GM18498 (cell line): ENCODE results near the gene JUP.

Source experiments
- ATAC-seq: cut with Tn5 transposase; IDR thresholded peaks from one replicate; pipeline ENCODE4 v1.9.1; 2021; ENCODE audit warnings: mild to moderate bottlenecking, moderate library complexity; ENCODE audit not compliant: unreplicated experiment

JUP gene

DNA sequence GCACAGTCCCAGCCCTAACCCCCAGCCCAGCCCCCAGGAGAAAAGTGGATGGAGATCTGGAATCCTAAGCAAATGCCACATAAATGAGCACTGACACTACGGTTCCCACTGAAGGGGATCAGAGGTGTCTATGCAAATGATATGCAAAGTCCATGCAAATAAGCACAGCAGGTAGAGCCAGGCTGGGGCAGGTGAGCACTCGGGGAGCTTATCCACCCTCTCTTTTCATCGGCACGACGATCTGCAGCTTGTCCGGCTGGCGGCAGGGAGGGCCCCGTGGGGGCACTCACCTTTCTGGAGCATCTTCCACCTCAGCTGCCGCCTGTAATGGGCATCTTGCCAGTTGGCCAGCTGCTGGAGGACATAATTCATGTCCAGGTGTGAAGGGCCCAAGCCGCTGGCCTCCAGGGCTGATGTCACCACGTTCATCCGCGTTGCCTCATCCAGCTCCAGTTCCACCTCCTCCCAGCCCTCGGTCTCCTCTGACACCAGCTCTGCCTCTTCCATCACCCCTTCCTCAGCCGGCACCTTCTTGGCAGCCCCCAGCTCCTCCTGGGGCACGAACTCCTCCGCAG is 61.9 kb downstream of the JUP start:
- ATAC-seq: no peak

DNA sequence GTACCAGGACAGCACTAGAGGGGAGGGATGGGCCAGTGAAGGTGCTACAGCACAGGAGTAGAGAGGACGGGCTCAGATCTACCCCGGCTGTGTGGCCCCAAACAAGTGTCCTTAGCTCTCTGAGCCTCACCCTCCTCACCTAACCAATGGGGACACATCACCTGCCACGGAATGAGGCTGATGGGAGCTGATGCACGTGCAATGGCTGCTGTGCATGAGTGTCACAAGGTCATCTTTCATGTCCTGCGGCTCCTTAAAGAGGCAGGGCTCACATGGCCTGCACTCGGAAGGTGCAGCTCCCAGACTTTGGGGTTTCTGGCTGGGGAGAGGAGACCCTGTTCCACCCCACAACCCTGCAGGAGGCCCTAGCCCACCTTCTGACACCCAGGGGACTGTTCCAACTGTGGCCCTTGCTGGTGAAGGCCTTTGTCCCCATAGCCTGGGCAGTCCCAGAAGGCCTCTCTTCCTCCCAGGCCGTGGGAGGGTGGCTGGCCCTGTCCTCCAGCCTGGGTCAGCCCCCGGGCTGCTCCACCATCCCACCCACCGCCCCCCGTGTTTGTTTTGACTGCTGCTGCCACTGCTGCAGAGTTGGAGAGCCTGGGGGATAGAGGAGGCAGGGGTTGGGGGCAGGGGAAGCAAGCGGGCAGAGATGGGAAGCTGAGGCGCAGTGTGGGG is 62.6 kb downstream of the JUP start:
- ATAC-seq: no peak

DNA sequence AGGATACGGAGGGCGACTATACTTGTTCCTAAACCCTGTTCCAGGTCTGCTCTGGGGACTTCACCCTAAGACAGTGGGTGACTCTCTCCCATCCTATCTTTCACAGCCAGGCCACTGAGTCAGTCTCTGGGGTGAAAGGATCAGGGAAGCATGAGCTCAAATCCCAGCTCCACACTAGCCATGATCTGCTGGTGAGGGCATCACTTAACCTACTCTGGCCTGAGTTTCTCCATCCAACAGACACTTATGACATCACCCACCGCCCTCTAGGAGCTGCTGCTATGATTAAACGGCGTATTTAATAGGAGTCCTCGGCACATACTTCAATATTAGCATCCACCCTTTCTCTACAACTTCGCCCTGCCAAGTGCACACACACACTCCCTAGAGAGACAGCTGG is 64.3 kb downstream of the JUP start:
- no peak for ATAC-seq

DNA sequence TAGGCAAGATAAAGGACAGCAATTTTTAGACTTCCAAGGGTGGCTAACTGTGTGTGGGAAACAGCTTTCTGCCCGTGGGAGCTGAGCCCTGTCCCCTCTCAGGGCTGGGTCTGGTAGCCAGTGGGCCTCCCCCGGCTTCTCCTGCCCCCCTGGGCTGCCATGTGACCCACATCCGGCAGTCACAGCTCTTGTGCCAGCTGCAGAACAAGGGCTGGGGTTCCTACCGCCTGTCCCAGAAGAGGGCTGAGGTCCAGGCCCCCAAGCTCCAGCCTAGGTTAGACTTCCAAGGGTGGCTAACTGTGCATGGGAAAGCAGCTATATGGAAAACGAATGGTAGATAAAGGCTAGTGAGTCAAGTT is 68.2 kb downstream of the JUP start:
- ATAC-seq: no peak

GRCh38 chr17:41717408-41718286 is 68.9 kb downstream of the JUP start:
- no peak for ATAC-seq

- ATAC-seq: no peak
Measured at GRCh38 chr17:41711669-41712400, 74.7 kb downstream of the JUP start, which contains the start of gene GAST. Gene GAST, plus strand, starts transcription at chr17:41712331. Its CDS starts 3,106 bp downstream, at chr17:41715437.

- ATAC-seq: no peak
Measured at GRCh38 chr17:41710472-41711090, 75.9 kb downstream of the JUP start.

- ATAC-seq: no peak
Measured at GRCh38 chr17:41707803-41708669, 78.5 kb downstream of the JUP start.

DNA sequence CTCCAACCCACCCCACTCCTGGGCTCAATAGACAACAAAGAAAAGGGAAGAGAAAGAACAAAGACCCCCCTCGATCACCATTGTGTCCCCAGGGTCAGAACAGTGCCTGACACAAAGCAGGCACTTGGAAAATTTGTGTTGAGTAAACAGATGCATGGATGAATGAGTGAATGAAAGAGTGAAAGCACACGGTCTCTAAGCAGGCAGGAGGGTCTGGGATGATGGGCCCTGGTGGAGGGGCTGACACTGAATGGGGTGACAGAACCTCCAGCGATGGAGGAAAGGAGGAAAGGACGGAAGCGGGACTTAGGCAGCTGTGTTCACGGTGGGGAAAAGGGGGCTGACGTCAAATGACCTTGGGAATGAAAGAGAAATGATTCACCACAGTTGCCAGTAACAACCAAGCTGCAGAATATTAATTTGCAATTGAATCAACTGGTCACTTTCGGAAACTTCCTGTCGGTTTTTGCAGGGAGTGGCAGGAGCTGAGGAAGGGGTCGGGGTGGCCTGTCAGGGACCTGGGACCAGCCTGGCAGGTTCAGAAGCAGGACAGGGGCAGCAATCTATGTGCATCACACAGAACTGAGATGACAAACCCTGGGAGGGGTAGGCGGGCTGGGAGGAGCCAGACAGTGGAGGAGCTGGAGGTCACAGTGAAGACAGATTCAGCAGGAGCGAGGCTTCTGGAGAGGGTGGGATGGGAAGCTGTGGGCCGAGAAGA is 81.1 kb downstream of the JUP start:
- ATAC-seq: no peak
